Prostate gland (tissue), 2 donors: ENCODE results near the gene SNRPD1. TPM values are rescaled to one million over a fixed set of nuclear protein-coding genes. Genes with fewer than 3 reads are reported as not detected.
A peak's percentile ranks its signal among the peaks of the same experiment; 100 is the strongest.
"Not testable (repeated sequence)": the region's sequence is repeated elsewhere in the genome, so short reads cannot be mapped to it uniquely, and the experiment has no call there.

Source experiments
- DNase-seq: peaks from one replicate; pipeline ENCODE4 v3.0.0-alpha.2; 2019; ENCODE audit warnings: low spot score
- H3K27ac ChIP-seq, 2 donors: fragments of 200-600 bp; sonication (generic); 2 replicates each; pipeline ENCODE4 v1.5.1; 2017 to 2019
- H3K27me3 ChIP-seq: fragments of 200-600 bp; sonication (generic); replicated peaks from 2 replicates; pipeline ENCODE4 v1.5.1; 2019; ENCODE audit not compliant: insufficient read depth
- H3K36me3 ChIP-seq, 2 donors: fragments of 200-600 bp; sonication (generic); 1 replicate in 1 of 2; 2 replicates in 1 of 2; pipeline versions ENCODE4 v1.5.1 to v1.8.1; 2017 to 2019
- H3K4me1 ChIP-seq: fragments of 200-600 bp; sonication (generic); replicated peaks from 2 replicates; pipeline ENCODE4 v1.5.1; 2019
- H3K4me3 ChIP-seq, 2 donors: fragments of 200-600 bp; sonication (generic); 2 replicates each; pipeline ENCODE4 v1.5.1; 2017 to 2019
- H3K9me3 ChIP-seq: fragments of 200-600 bp; sonication (generic); 2 replicates; pipeline ENCODE4 v1.5.1; 2017
- CTCF ChIP-seq, 4 experiments: fragments of 200-600 bp in 2 of 4; fragments of 450-650 bp in 2 of 4; sonication (generic) in 2 of 4; IDR thresholded peaks; 1 replicate in 3 of 4; 2 replicates in 1 of 4; pipeline ENCODE4 v1.5.1; 2016 to 2019; ENCODE audit warnings: antibody characterized with exemption in 4 of 4, mild to moderate bottlenecking in 2 of 4, moderate library complexity in 2 of 4
- POLR2A ChIP-seq: fragments of 450-650 bp; IDR thresholded peaks from one replicate; pipeline ENCODE4 v1.6.1; 2016; ENCODE audit warnings: antibody characterized with exemption, mild to moderate bottlenecking
- POLR2AphosphoS5 ChIP-seq: sonication (generic); formaldehyde crosslinking; IDR thresholded peaks from one replicate; pipeline ENCODE4 v1.6.1; 2017; ENCODE audit warnings: antibody characterized with exemption
- WGBS: methylation state at CpG from one replicate; pipeline ENCODE4 v1.1.5; 2018; 5-methylcytosine and 5-hydroxymethylcytosine counted together
- intact Hi-C: fragments of 100-400 bp; cut with DNase I; formaldehyde crosslinking; loops from one replicate; pipeline ENCODE4 v1.14.2; 2022
- total RNA-seq, 2 donors: library from RNA; depleted of rRNA; stranded (reverse); fragments of >200 nt; gene quantifications; one replicate each; pipeline ENCODE4 v1.1.0, GENCODE V29; 2016

The SNRPD1 gene
- total RNA-seq, 2 donors from 2014 or later: 6.0 TPM

DNA sequence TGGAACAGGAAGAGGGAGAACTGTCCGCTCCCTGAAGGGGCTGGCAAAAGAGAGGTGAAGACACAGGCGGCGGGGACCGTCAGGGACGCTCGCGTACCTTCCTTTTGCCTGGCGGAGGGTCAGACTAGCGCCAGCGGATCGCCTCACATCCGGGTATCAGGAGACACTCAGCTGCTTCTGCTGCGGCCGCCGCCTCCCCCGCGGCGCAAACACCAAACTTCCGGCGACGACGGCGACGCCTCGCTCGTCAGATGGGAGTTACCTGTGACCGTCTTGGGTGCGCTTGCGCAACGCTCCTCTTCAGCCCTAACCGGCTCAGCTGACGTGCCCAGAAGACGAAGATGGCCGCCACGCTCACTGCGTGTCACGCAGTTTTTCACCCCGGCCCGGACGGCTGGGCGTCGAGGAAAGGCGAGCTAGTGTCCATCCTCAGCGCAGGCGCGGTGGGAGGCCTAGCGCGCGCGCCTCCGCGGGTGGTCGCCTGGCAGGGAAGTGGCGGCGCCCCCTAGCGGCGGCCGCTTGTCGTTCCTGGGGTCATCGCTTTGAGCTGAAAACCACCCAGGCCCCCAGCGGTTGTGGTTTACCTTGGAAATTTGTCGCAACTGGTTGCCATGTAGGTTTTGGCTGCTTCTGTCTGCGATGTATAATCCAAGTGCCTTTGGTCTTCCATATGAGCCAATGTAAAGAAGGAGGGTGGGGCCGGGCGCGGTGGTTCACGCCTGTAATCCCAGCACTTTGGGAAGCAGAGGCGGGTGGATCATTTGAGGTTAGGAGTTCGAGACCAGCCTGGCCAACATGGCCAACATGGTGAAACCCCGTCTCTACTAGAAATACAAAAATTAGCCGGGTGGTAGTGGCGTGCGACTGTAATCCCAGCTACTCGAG, 11.3 kb upstream of the SNRPD1 start, which contains the start of gene ESCO1:
Gene ESCO1, minus strand, starts transcription at position 179 of the 885 bp plus-strand sequence. CDS start 25,861 bp downstream, outside the sequence.
- intact Hi-C loops: loop anchor here (2.0 kb wide), 1 partner anchor 140 kb away; the partner anchor contains the start of gene MIB1
- Histone ChIP-seq H3K27me3 (no peaks in the 10 kb centered on the region), H3K9me3 (no peaks in the 10 kb centered on the region), H3K4me1 (no peaks in the 10 kb centered on the region), H3K36me3 (no peaks in the 10 kb centered on the region), H3K27ac (peak within 1 kb of the TSS; percentile 98), H3K4me3 (peak within 1 kb of the TSS; percentile 88 to 93)
- peak; percentile 95 for DNase-seq
- TF ChIP-seq POLR2AphosphoS5 (peak; percentile 96), POLR2A (peak; percentile 88), CTCF (IDR thresholded peaks at IDR 0.05) (peak; percentile 92 to 99 (median 98))
- WGBS: 11% methylated on average over 50 of the region's 74 CpGs

DNA sequence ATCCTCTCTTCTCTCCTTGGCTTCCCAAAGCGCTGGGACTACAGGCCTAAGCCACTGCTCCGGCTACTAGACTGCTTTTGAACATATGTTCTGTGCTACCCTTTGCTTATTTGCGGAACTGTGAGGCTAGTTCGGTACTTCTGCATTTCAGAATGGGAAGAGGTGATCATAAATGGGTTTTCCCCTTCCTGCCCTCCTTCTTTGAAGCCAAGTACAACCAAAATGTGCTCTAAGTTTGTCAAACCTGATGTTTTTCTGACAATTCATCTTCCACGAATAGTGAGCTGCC, 9.9 kb upstream of the SNRPD1 start:
- Histone ChIP-seq H3K9me3 (no peaks in the 10 kb centered on the region), H3K4me3 (no peak overlapping the region), H3K27me3 (no peaks in the 10 kb centered on the region), H3K27ac (no peak overlapping the region), H3K4me1 (no peaks in the 10 kb centered on the region), H3K36me3 (no peaks in the 10 kb centered on the region)
- no peak for DNase-seq
- intact Hi-C loops: no loop called here
- TF ChIP-seq POLR2A: no peak
- no peak for TF ChIP-seq CTCF (IDR thresholded peaks at IDR 0.05)
- no peak for TF ChIP-seq POLR2AphosphoS5
- WGBS: 92% methylated on average over 5 of the region's 5 CpGs

DNA sequence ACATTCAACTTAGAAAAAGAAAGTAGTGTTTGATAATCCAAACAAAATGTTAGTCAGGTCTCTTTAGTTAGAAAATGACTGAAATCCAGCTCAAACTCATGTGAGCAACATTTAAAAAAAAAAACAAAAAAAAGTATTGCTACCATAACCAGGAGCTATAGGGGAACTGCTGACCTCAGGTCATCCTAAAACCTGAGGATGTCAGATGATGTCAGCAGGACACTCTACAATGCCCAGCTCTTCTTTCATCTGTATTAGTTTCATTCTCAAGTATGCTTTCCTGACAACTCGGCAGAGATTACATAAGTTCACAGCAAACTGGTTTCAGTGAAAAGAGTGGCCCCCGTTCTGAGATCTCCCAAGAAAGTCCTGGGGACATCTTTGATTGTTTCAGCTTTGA, 7.4 kb upstream of the SNRPD1 start:
- no peak for TF ChIP-seq POLR2AphosphoS5
- TF ChIP-seq POLR2A: no peak
- TF ChIP-seq CTCF (IDR thresholded peaks at IDR 0.05): no peak

DNA sequence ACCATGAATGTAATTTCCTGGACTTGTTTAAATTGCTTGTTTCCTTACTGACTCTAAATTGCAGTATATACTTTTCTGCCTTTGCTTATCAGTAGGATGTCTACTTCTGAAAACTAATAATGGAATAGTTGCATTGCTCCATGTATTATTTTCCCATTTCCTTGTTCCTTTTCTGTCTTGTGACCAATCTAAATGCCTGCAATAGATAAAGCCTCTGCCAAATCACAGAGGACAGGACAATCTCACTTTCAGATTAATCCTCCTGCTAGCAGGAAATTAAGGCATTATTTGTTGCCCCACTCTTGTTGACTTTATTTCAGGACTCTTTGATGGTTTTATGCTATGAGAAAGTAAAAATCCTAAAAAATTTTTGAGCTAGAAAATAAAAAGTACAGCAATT, 6.9 kb upstream of the SNRPD1 start:
- H3K36me3 ChIP-seq: no peaks in the 10 kb centered on the region
- no peak overlapping the region for H3K4me3 ChIP-seq
- no peak for DNase-seq
- no peaks in the 10 kb centered on the region for H3K9me3 ChIP-seq
- no peaks in the 10 kb centered on the region for H3K27me3 ChIP-seq
- no peak overlapping the region for H3K27ac ChIP-seq
- no peak for TF ChIP-seq POLR2AphosphoS5
- TF ChIP-seq POLR2A: no peak
- no peak for TF ChIP-seq CTCF (IDR thresholded peaks at IDR 0.05)
- intact Hi-C loops: loop anchor here (5.0 kb wide), 1 partner anchor 488 kb away; no protein-coding TSS in a partner anchor
- H3K4me1 ChIP-seq: no peaks in the 10 kb centered on the region

More for the DNA sequence above, 7.4 kb upstream of the SNRPD1 start:
- Histone ChIP-seq H3K36me3 (no peaks in the 10 kb centered on the region), H3K27me3 (no peaks in the 10 kb centered on the region), H3K27ac (no peak overlapping the region), H3K4me3 (no peak overlapping the region), H3K9me3 (no peaks in the 10 kb centered on the region), H3K4me1 (no peaks in the 10 kb centered on the region)
- intact Hi-C loops: loop anchor here (5.0 kb wide), 1 partner anchor 487 kb away; no protein-coding TSS in a partner anchor
- WGBS: 55% methylated on average over 2 of the region's 2 CpGs
- DNase-seq: no peak

DNA sequence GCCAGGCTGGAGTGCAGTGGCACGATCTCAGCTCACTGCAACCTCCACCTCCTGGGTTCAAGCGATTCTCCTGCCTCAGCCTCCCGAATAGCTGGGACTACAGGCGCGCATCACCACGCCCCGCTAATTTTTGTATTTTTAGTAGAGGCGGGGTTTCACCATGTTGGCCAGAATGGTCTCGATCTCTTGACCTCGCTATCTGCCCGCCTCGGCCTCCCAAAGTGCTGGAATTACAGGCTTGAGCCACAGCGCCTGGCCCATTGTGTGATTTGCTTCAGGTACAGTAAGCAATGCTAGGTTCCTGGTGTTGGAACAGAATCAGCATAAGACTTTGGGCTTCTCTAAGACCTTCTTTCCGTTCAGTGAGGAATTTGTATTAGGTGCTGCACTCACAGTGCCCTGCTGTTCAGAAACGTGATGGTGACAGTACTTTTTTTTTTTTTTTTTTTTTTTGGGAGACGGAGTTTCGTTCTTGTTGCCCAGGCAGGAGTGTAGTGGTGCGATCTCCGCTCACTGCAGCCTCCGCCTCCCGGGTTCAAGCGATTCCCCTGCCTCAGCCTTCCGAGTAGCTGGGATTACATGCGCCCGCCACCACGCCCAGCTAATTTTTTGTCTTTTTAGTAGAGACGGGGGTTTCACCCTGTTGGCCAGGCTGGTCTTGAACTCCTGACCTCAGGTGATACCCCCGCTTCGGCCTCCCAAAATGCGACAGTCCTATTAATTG, 551 bp upstream of the SNRPD1 start:
- H3K4me1 ChIP-seq, H3K9me3 ChIP-seq, H3K36me3 ChIP-seq, H3K27me3 ChIP-seq, DNase-seq: not testable (repeated sequence)
- WGBS: 58% methylated on average over 30 of the region's 30 CpGs
- H3K4me3 ChIP-seq: peak overlapping the region; percentile 54 to 57
- peak overlapping the region; percentile 67 to 70 for H3K27ac ChIP-seq
- intact Hi-C loops: loop anchor here (5.0 to 10.0 kb wide), 2 partner anchors 91 to 243 kb away; partner anchors contain the start of gene ABHD3

- intact Hi-C loops, H3K9me3 ChIP-seq, H3K27me3 ChIP-seq, H3K36me3 ChIP-seq, DNase-seq, H3K4me1 ChIP-seq, H3K4me3 ChIP-seq, H3K27ac ChIP-seq: not testable (repeated sequence)
- WGBS: 95% methylated on average over 9 of the region's 9 CpGs
Observed at GRCh38 chr18:21621640-21622039, 9.5 kb downstream of the SNRPD1 start.
